ENCODE data around the gene FAM149A. TPM values are rescaled to one million over a fixed set of nuclear protein-coding genes. Genes with fewer than 3 reads are reported as not detected.

FAM149A gene
- total and polyA plus RNA-seq, 2 donors (not counting 3 experiments of a cell fraction or from before 2014, with no cell fraction given) = 0.08 to 0.20 TPM

DNA sequence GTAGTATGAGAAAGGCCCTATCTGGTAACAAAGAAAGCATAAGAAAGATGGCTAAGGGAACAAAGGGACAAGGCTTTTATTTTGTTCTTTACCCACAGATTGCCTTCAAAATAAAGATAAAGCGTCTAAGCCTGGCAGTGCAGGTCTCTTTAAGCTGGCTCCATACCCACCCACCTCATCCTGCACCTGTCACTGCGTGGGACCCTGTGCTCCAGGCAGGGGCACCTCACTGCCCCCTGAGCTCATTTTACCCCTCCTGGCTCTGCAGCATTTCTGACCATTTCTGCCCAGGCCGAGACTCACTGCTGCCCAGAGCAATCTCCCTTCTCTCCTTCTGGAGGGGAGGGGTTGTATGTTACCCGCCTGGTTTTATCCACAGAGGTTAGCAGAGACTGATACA, 85.2 kb downstream of the FAM149A start:
- ChIA-PET CTCF (no interaction called here), POLR2A (no interaction called here)
- no peaks in the 10 kb centered on the region for H3K36me3 ChIP-seq (ENCODE audit: control insufficient read depth in 2 of 2, extremely low read depth in 1 of 2, insufficient read depth in 2 of 2, low read length in 2 of 2)
- H4K20me1 ChIP-seq (replicated peaks; ENCODE audit: control insufficient read depth, extremely low read depth, insufficient read depth, low read length) = no peaks in the 10 kb centered on the region
- H3K79me2 ChIP-seq (ENCODE audit: control insufficient read depth, insufficient read depth, low read length) = no peaks in the 10 kb centered on the region
- no TSS peak for BruUV-seq (replicated peaks)
- peaks cover 4 to 6% of the 10 kb centered on the region in 2 experiments for H3K27me3 ChIP-seq (ENCODE audit: control insufficient read depth in 2 of 2, insufficient read depth in 2 of 2, low read length in 2 of 2)
- intact Hi-C loops (cut with micrococcal nuclease) = loop anchor here (2.0 to 10.0 kb wide), 2 partner anchors 45 to 1365 kb away; partner anchors contain the start of gene ACSL1
- no peak overlapping the region for H2AFZ ChIP-seq (ENCODE audit: low read depth, low read length)
- no peaks in the 10 kb centered on the region for H3K9me1 ChIP-seq (replicated peaks; ENCODE audit: control insufficient read depth, extremely low read depth, insufficient read depth, low read length)
- H3K27ac ChIP-seq (ENCODE audit: insufficient read depth, low read depth, low read length) = no peak overlapping the region
- TF ChIP-seq FOS (IDR thresholded peaks at IDR 0.05; ENCODE audit: borderline replicate concordance, insufficient read depth, low read length) (no peak), JUN (IDR thresholded peaks at IDR 0.05; ENCODE audit: borderline replicate concordance, insufficient read depth, insufficient read length, low read depth) (no peak)
- TF ChIP-seq, protein P1, sequence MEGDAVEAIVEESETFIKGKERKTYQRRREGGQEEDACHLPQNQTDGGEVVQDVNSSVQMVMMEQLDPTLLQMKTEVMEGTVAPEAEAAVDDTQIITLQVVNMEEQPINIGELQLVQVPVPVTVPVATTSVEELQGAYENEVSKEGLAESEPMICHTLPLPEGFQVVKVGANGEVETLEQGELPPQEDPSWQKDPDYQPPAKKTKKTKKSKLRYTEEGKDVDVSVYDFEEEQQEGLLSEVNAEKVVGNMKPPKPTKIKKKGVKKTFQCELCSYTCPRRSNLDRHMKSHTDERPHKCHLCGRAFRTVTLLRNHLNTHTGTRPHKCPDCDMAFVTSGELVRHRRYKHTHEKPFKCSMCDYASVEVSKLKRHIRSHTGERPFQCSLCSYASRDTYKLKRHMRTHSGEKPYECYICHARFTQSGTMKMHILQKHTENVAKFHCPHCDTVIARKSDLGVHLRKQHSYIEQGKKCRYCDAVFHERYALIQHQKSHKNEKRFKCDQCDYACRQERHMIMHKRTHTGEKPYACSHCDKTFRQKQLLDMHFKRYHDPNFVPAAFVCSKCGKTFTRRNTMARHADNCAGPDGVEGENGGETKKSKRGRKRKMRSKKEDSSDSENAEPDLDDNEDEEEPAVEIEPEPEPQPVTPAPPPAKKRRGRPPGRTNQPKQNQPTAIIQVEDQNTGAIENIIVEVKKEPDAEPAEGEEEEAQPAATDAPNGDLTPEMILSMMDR (IDR thresholded peaks at IDR 0.05; ENCODE audit: extremely low read depth in 1 of 2, insufficient read depth in 1 of 2, low read depth in 1 of 2, low read length in 2 of 2) = no peak
- H3K4me1 ChIP-seq (ENCODE audit: control insufficient read depth, extremely low read depth, insufficient read depth, low read length) = peaks cover 8% of the 10 kb centered on the region
- H3K9ac ChIP-seq (replicated peaks; ENCODE audit: extremely low read depth, insufficient read depth, low read length) = no peak overlapping the region
- no peak for FAIRE-seq
- DNase-seq (ENCODE audit: low read depth, low spot score) = no peak
- no peak overlapping the region for H3K4me2 ChIP-seq (ENCODE audit: insufficient read depth, low read length)
- H3K9me3 ChIP-seq (replicated peaks; ENCODE audit: control insufficient read depth, insufficient read depth, low read length) = no peaks in the 10 kb centered on the region
- dilution Hi-C loops (cut with MboI; ENCODE audit: extremely low pct_ligation_motif_present, low sequenced_read_pairs) = no loop called here
- H3K4me3 ChIP-seq (replicated peaks in 1 of 3; ENCODE audit: insufficient read depth in 1 of 3, low read depth in 1 of 3, low read length in 3 of 3) = no peak overlapping the region

DNA sequence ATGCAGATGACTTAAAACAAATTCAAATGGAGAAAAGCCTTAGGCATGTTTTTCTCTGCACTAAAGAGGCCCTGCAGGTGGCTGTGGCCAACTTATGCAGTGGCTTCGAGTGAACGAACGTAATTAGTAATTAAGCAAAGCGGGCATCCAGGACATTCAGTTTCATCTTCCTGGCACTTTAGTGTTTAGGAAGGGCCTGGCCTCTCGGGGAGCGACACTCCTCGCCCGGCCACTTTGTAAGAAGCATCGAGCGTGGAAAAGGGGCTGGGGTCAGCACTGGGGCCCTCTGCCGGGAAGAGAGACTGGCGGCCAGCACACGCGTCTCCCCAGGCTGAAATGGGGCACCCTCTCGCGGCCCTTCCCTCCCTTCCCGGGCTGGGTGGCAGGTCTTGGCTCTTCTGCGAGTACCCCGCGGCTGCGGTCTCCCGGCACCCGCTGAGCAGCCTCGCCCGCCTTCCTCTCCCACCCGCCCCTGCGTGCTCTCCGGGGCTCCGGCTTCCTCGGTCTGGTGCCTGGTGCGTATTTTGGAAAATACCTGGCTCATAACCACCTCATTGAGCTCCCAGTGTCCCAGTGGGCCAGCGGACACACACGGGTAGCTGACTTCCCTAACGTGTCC, 86.2 kb downstream of the FAM149A start:
- DNase-seq (ENCODE audit: low read depth, low spot score) = no peak
- H3K36me3 ChIP-seq (ENCODE audit: control insufficient read depth in 2 of 2, extremely low read depth in 1 of 2, insufficient read depth in 2 of 2, low read length in 2 of 2) = no peaks in the 10 kb centered on the region
- H3K9me1 ChIP-seq (replicated peaks; ENCODE audit: control insufficient read depth, extremely low read depth, insufficient read depth, low read length) = no peaks in the 10 kb centered on the region
- peak; percentile 4 for FAIRE-seq
- no TSS peak for BruUV-seq (replicated peaks)
- H3K9me3 ChIP-seq (replicated peaks; ENCODE audit: control insufficient read depth, insufficient read depth, low read length) = no peaks in the 10 kb centered on the region
- POLR2A ChIA-PET = no interaction called here
- H3K9ac ChIP-seq (replicated peaks; ENCODE audit: extremely low read depth, insufficient read depth, low read length) = peak overlapping the region; percentile 49
- CTCF ChIA-PET = interaction anchor here (0.7 kb wide), 1 partner anchor 53 kb away, joined by 3 read pairs; no protein-coding TSS in a partner anchor
- no peaks in the 10 kb centered on the region for H3K79me2 ChIP-seq (ENCODE audit: control insufficient read depth, insufficient read depth, low read length)
- peak overlapping the region; percentile 56 to 74 (median 68) for H3K4me3 ChIP-seq (replicated peaks in 1 of 3; ENCODE audit: insufficient read depth in 1 of 3, low read depth in 1 of 3, low read length in 3 of 3)
- H3K4me2 ChIP-seq (ENCODE audit: insufficient read depth, low read length) = peak overlapping the region; percentile 60
- intact Hi-C loops (cut with micrococcal nuclease) (loop anchor here (1.0 to 10.0 kb wide), 3 partner anchors 46 to 1366 kb away; partner anchors contain the start of genes ACSL1 and TLR3), dilution Hi-C loops (cut with MboI; ENCODE audit: extremely low pct_ligation_motif_present, low sequenced_read_pairs) (no loop called here)
- H3K27ac ChIP-seq (ENCODE audit: insufficient read depth, low read depth, low read length) = no peak overlapping the region
- H3K4me1 ChIP-seq (ENCODE audit: control insufficient read depth, extremely low read depth, insufficient read depth, low read length) = peaks cover 8% of the 10 kb centered on the region
- H3K27me3 ChIP-seq (ENCODE audit: control insufficient read depth in 2 of 2, insufficient read depth in 2 of 2, low read length in 2 of 2) = peaks cover 4 to 6% of the 10 kb centered on the region in 2 experiments
- TF ChIP-seq JUN (IDR thresholded peaks at IDR 0.05; ENCODE audit: borderline replicate concordance, insufficient read depth, insufficient read length, low read depth) (no peak), GATA2 (IDR thresholded peaks at IDR 0.05; ENCODE audit: insufficient read depth, insufficient read length, low read depth, low read length) (no peak), MYC (IDR thresholded peaks at IDR 0.05; ENCODE audit: low read depth, low read length) (no peak)
- TF ChIP-seq, protein P1 (IDR thresholded peaks at IDR 0.05; ENCODE audit: extremely low read depth in 1 of 2, insufficient read depth in 1 of 2, low read depth in 1 of 2, low read length in 2 of 2) = no peak
- TF ChIP-seq, protein P2, sequence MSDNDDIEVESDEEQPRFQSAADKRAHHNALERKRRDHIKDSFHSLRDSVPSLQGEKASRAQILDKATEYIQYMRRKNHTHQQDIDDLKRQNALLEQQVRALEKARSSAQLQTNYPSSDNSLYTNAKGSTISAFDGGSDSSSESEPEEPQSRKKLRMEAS (IDR thresholded peaks at IDR 0.05; ENCODE audit: insufficient read depth, insufficient read length) = no peak
- H4K20me1 ChIP-seq (replicated peaks; ENCODE audit: control insufficient read depth, extremely low read depth, insufficient read depth, low read length) = no peaks in the 10 kb centered on the region
- H2AFZ ChIP-seq (ENCODE audit: low read depth, low read length) = peak overlapping the region; percentile 88

Measured in endothelial cell of umbilical vein (primary cell).